ENCODE measurements around the gene DAD1. TPM values are rescaled to one million over a fixed set of nuclear protein-coding genes. Genes with fewer than 3 reads are reported as not detected.

DAD1 gene
- polyA plus RNA-seq, 1 donor (not counting 4 experiments of a cell fraction or from before 2014, with no cell fraction given) = 351 TPM

GRCh38 chr14:22601456-22601855 lies 12.4 kb upstream of the DAD1 start:
- FAIRE-seq (no peak), DNase-seq (ENCODE audit: low read depth, low spot score) (no peak)
- Histone ChIP-seq H3K36me3 (ENCODE audit: control insufficient read depth in 2 of 2, extremely low read depth in 1 of 2, insufficient read depth in 2 of 2, low read length in 2 of 2) (peaks cover 14 to 16% of the 10 kb centered on the region in 2 experiments), H3K27ac (ENCODE audit: control insufficient read depth, insufficient read depth, low read length) (no peak overlapping the region), H3K4me1 (ENCODE audit: control insufficient read depth, extremely low read depth, insufficient read depth, low read length) (peaks cover 26% of the 10 kb centered on the region), H3K4me2 (ENCODE audit: control insufficient read depth, extremely low read depth, insufficient read depth, low read depth, low read length) (no peak overlapping the region), H3K9me1 (ENCODE audit: control insufficient read depth, extremely low read depth, insufficient read depth, low read length) (no peaks in the 10 kb centered on the region), H3K9me3 (ENCODE audit: control insufficient read depth, low read depth, low read length) (no peaks in the 10 kb centered on the region), H2AFZ (ENCODE audit: control insufficient read depth, low read length) (no peak overlapping the region), H3K27me3 (ENCODE audit: control insufficient read depth, extremely low read depth, insufficient read depth, low read length) (no peaks in the 10 kb centered on the region), H3K4me3 (ENCODE audit: control insufficient read depth in 2 of 3, extremely low read depth in 1 of 3, insufficient read depth in 2 of 3, low read depth in 1 of 3, low read length in 3 of 3) (no peak overlapping the region), H3K79me2 (ENCODE audit: control insufficient read depth, insufficient read depth, low read length) (peaks cover 8% of the 10 kb centered on the region), H3K9ac (ENCODE audit: control insufficient read depth, extremely low read depth, insufficient read depth, low read length) (no peak overlapping the region), H4K20me1 (ENCODE audit: control insufficient read depth, extremely low read depth, insufficient read depth, low read length) (no peaks in the 10 kb centered on the region)
- TF ChIP-seq, protein P1, sequence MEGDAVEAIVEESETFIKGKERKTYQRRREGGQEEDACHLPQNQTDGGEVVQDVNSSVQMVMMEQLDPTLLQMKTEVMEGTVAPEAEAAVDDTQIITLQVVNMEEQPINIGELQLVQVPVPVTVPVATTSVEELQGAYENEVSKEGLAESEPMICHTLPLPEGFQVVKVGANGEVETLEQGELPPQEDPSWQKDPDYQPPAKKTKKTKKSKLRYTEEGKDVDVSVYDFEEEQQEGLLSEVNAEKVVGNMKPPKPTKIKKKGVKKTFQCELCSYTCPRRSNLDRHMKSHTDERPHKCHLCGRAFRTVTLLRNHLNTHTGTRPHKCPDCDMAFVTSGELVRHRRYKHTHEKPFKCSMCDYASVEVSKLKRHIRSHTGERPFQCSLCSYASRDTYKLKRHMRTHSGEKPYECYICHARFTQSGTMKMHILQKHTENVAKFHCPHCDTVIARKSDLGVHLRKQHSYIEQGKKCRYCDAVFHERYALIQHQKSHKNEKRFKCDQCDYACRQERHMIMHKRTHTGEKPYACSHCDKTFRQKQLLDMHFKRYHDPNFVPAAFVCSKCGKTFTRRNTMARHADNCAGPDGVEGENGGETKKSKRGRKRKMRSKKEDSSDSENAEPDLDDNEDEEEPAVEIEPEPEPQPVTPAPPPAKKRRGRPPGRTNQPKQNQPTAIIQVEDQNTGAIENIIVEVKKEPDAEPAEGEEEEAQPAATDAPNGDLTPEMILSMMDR (optimal IDR thresholded peaks at IDR 0.05 in 1 of 3, IDR thresholded peaks at IDR 0.05 in 1 of 3, conservative IDR thresholded peaks at IDR 0.05 in 1 of 3; ENCODE audit: extremely low read depth in 1 of 3, insufficient read depth in 2 of 3, low read length in 3 of 3) = no peak
- TF ChIP-seq EZH2 (IDR thresholded peaks at IDR 0.05; ENCODE audit: low read length) = no peak
- dilution Hi-C loops (cut with MboI; ENCODE audit: extremely low pct_ligation_motif_present, low sequenced_read_pairs) = no loop called here

- Histone ChIP-seq H4K20me1 (ENCODE audit: control insufficient read depth, extremely low read depth, insufficient read depth, low read length) (no peaks in the 10 kb centered on the region), H3K9me1 (ENCODE audit: control insufficient read depth, extremely low read depth, insufficient read depth, low read length) (no peaks in the 10 kb centered on the region), H3K36me3 (ENCODE audit: control insufficient read depth in 2 of 2, extremely low read depth in 1 of 2, insufficient read depth in 2 of 2, low read length in 2 of 2) (peaks cover 10 to 11% of the 10 kb centered on the region in 2 experiments), H3K4me3 (ENCODE audit: control insufficient read depth in 2 of 3, extremely low read depth in 1 of 3, insufficient read depth in 2 of 3, low read depth in 1 of 3, low read length in 3 of 3) (no peak overlapping the region), H3K4me2 (ENCODE audit: control insufficient read depth, extremely low read depth, insufficient read depth, low read depth, low read length) (no peak overlapping the region), H2AFZ (ENCODE audit: control insufficient read depth, low read length) (no peak overlapping the region), H3K79me2 (ENCODE audit: control insufficient read depth, insufficient read depth, low read length) (peaks cover 8% of the 10 kb centered on the region), H3K9ac (ENCODE audit: control insufficient read depth, extremely low read depth, insufficient read depth, low read length) (no peak overlapping the region), H3K27ac (ENCODE audit: control insufficient read depth, insufficient read depth, low read length) (no peak overlapping the region), H3K4me1 (ENCODE audit: control insufficient read depth, extremely low read depth, insufficient read depth, low read length) (peaks cover 26% of the 10 kb centered on the region), H3K9me3 (ENCODE audit: control insufficient read depth, low read depth, low read length) (no peaks in the 10 kb centered on the region), H3K27me3 (ENCODE audit: control insufficient read depth, extremely low read depth, insufficient read depth, low read length) (no peaks in the 10 kb centered on the region)
- TF ChIP-seq EZH2 (IDR thresholded peaks at IDR 0.05; ENCODE audit: low read length) = no peak
- TF ChIP-seq, protein P1 (optimal IDR thresholded peaks at IDR 0.05 in 1 of 3, IDR thresholded peaks at IDR 0.05 in 1 of 3, conservative IDR thresholded peaks at IDR 0.05 in 1 of 3; ENCODE audit: extremely low read depth in 1 of 3, insufficient read depth in 2 of 3, low read length in 3 of 3) = no peak
- dilution Hi-C loops (cut with MboI; ENCODE audit: extremely low pct_ligation_motif_present, low sequenced_read_pairs) = no loop called here
- no peak for FAIRE-seq
- no peak for DNase-seq (ENCODE audit: low read depth, low spot score)
Observed at GRCh38 chr14:22600027-22600426, 11.0 kb upstream of the DAD1 start.

Data from keratinocyte (primary cell).